AG20443 (cell line): ENCODE results near the gene CD6.
"Not testable (repeated sequence)": the region's sequence is repeated elsewhere in the genome, so short reads cannot be mapped to it uniquely, and the experiment has no call there.

Source experiments
- DNase-seq: peaks from one replicate; pipeline ENCODE4 v3.0.0; 2012; ENCODE audit warnings: low spot score, mixed read lengths

The CD6 gene

GRCh38 chr11:60951904-60952741 lies 19.4 kb upstream of the CD6 start, which contains the start of gene SLC15A3:
Gene SLC15A3, minus strand, starts transcription at chr11:60952176. Its CDS starts 625 bp downstream, at chr11:60951551.
- DNase-seq, result peak; percentile 64

- DNase-seq, result no peak
Measured at GRCh38 chr11:60952742-60953170, 18.7 kb upstream of the CD6 start.

DNA sequence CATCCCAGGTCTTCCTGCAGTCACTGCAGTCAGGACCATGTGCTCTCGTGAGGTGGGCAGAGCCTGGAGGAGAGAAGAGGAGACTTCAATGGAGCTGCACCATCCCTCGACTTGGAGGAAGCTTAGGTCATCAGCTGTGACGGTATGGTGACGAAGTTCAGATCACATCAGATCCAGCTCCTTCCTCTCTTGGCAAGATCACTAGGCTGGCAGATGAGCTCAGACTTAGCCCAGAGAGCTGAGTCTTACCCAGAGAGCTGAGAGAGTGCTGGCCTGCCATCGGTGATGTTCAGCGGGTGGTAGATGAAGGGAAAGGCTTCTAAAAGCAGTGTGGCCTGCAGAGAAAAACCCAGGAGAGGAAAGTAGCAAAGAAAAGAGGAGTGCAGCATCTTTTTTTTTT lies 17.7 kb upstream of the CD6 start:
- DNase-seq, result peak; percentile 35

- no peak for DNase-seq
Measured at GRCh38 chr11:60954421-60954820, 17.1 kb upstream of the CD6 start.

- no peak for DNase-seq
Measured at GRCh38 chr11:60955571-60955970, 15.9 kb upstream of the CD6 start.

GRCh38 chr11:60957188-60957587 lies 14.3 kb upstream of the CD6 start:
- DNase-seq, result no peak

DNA sequence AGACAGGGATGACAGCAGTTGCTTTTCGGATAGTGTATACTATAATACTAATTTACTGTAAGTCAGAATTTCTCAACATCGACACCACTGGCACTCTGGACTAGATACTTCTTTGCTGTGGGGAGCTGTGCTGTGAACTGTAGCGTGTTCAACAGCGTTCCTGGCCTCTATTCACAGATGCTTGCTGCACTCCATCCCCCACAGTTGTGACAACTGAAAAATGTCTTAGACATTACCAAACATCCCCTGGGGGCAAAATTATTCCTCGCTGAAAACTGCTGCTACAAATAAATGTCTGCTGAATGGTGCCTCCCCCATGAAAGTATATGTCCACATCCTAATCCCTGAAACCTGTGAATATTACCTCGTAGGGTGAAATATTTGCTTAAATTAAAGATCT lies 12.0 kb upstream of the CD6 start:
- DNase-seq, result no peak

- no peak for DNase-seq
Measured at GRCh38 chr11:60960405-60960804, 11.1 kb upstream of the CD6 start.

- no peak for DNase-seq
Measured at GRCh38 chr11:60964801-60965200, 6.7 kb upstream of the CD6 start.

DNA sequence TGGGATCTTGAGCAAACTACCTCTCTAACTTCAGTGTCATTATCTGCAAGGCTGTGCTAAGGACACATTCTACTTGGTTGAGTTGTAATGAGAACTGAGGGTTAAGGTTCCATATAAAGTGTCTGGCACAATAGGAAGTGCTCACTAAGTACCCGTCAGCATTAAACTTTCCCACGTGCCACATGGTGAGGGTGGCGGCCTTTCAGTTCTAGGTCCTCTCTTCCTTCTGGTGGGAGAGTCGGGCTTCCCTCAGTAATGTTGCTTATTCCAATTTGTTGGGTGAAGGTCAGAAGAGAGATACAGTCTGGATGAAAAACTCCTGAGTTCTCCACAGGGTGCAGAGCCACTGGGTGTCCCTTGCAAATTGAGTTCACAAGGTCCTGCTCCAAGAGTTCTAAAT lies 4.6 kb upstream of the CD6 start:
- no peak for DNase-seq

- no peak for DNase-seq
Measured at GRCh38 chr11:60968223-60968622, 3.3 kb upstream of the CD6 start.

DNA sequence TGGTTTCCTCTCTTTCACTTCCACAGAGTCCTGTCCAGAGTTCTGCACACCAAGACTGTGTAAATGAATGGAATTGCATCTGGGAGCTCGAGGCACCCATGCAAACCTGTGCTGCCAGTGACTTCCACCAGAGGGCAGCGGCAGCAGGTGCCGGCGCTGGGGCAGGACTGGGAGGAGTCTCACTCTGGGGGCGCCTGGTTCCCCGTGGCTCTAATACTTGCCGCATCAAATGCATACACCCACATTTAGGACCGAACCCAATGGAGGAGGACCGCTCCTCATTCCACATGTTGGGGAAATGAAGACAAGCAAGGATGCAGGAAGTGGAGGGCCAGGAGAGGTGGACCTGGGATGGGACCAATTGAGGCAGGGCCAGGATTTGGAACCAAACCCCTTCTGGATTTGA lies 1.1 kb upstream of the CD6 start:
- peak; percentile 85 for DNase-seq

- DNase-seq, result no peak
Measured at GRCh38 chr11:60970890-60971289, 590 bp upstream of the CD6 start.

DNA sequence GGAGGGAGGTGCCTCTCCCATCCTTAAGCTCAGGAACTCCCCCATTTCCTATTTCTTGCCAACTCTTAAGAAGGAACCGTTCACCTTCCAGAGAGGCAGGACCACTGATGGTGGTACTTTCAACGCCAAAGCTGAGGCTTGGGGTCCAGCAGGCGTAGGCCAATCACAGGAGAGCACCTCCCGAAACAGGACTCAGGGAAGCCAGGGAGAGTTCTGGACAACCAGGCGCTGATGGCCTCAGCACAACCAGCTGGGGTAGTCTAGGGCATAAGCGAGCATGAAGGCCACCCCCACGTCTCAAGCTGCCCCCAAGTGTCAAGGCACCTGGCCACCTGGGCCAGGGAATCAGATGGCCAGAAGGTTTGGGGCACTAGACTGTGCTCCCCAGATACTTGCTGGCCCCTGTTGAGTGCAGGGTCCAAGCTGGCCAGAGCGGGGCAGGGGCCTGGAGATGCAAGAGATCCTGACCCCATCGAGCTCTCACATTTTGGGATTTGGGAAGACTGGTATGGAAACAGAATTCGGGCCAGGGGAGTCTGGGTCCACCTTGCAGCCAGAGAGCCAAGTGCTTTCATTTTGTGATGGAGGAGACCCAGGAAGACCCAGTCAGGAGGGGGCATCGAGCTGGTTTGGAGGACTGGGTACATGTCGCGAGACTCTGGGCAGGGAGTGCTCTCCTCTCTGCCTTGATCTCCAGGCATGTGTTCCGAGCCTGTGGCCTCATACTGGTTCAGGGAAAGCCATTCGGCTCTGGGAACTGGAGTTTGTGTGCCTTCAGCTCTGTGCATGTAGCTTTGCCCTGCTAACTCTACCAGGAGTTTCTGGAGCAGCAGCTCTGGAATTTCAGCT lies 926 bp downstream of the CD6 start:
- DNase-seq, result no peak

DNA sequence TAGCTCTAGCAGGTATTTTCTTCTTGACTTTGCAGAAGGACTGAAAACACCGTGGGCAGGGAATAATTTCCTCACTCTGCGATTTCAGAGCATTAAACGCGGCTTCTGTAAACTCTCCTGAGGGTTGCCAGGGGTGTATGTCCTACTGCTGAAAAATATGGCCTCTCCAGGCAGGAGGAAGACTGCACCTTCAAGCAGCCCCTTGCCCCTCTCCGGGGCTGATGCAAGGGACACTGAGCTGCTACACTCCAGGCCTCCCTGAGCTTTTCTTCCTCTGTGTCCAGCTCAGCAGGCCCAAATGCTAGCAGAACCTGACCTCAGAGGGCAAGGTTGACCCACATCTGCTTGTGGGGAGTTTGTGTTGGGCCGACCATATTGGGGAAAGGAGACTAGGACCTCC lies 2.2 kb downstream of the CD6 start:
- no peak for DNase-seq

GRCh38 chr11:60974316-60974715 lies 2.8 kb downstream of the CD6 start:
- DNase-seq, result not testable (repeated sequence)

GRCh38 chr11:60974726-60975125 lies 3.2 kb downstream of the CD6 start:
- DNase-seq, result no peak

DNA sequence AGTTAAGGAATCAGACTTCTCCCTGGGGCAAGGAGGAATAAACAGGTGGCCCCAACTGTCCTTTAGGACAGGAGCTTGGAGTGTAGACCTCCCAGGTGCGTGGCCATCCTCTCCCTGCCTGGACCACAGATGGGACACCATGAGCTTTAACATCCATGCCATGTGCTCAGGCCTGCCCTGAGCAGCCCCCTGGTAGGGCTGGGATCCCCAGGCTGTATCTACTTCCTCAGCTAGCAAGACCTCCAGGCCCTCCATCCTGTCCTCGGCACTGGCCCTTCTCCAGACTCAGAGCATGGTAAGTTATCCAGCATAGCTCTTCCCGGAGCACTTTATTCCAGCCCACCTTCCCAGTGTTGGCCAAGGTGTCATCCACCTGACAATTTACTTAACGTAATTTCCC lies 5.7 kb downstream of the CD6 start:
- DNase-seq, result no peak

GRCh38 chr11:60977836-60978235 lies 6.4 kb downstream of the CD6 start:
- DNase-seq, result no peak

GRCh38 chr11:60978546-60979380 lies 7.3 kb downstream of the CD6 start:
- no peak for DNase-seq

DNA sequence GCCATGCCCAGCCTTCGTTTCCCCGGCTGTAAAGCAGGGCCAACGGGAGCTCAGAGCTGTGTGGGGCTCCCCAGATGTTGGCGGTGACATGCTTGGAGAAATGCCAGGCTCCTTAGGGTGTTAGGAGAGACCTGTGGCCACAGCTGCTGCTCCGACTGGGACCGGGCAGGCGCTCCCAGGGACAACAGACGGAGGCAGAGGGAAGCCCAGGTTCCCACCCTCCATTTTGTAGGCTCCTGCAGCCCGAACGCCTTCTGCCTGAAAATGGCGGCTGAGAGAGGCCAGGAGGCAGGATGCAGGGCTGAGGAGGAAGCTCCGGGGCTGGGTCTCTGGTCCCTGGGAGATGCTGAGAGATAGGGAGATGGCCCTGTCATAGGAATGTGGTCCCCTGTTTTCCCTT lies 10.0 kb downstream of the CD6 start:
- no peak for DNase-seq

DNA sequence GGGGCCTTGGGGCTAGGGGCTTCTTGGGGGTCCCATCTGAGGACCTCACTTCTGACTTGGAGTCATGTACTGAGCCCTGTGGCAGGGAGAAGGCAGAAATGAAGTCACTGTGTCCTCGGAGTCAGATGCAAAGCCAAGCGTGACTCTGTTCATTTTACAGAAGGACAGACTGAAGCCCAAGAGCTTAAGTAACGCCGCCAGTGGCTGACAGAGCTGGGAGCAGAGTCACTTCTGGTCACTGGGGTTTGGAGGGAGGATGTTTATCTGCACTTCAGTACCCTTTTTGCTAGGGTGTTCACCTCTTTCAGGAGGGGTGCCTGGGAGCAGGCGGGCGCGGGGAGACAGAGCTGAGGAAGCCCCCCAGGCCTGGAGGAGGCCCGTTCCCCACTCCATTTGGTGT lies 10.7 kb downstream of the CD6 start:
- no peak for DNase-seq
